GM18951 (cell line): Measurements from ENCODE around the gene LIG1.
A peak's percentile ranks its signal among the peaks of the same experiment; 100 is the strongest.

Experiments
- POLR2A ChIP-seq: IDR thresholded peaks from 4 replicates; pipeline ENCODE4 v1.6.1; 2011; ENCODE audit warnings: mild to moderate bottlenecking; ENCODE audit not compliant: insufficient read length, insufficient read depth; ENCODE audit errors: extremely low read depth
- in situ Hi-C: fragments of 300-500 bp; cut with MboI; formaldehyde crosslinking; loops from one replicate; pipeline ENCODE4 v1.12.0; 2022; ENCODE audit warnings: low sequenced_read_pairs, mixed read lengths, inconsistent platforms; ENCODE audit not compliant: unreplicated experiment

LIG1 gene

DNA sequence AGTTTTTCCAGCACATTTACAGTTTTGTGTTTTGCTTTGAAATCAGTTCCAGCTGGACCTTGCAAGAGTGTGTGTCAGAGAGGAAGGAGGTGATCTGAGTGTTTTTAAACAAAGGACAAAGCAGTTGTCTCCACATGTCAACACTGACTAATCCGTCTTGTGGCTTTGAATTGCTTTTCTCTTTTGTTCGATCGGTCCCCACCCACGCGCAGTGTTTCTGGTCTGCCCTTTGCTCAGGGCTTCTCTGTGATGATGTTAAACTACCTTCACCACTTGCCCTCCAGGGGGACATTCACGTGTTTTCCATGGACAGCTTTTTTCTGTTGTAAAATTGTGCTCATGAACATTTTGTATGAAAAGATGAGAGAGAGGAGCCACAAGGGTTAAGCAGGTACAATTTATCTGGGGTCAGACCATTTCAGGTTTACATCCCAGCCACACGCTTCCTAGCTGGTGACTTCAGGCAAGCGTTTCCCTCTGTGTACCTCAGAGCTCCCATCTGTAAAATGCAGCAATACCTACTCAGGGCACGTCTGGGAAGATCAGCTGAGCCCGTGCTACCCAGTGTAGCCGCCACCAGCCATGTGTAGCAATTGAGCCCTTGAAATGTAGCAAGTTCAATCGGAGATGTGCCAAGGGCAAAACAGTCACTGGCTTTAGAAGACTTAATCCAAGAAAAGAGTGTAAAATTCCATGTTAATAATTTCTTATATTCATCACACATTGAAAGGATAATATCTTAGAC lies 46.1 kb downstream of the LIG1 start:
- no peak for TF ChIP-seq POLR2A

DNA sequence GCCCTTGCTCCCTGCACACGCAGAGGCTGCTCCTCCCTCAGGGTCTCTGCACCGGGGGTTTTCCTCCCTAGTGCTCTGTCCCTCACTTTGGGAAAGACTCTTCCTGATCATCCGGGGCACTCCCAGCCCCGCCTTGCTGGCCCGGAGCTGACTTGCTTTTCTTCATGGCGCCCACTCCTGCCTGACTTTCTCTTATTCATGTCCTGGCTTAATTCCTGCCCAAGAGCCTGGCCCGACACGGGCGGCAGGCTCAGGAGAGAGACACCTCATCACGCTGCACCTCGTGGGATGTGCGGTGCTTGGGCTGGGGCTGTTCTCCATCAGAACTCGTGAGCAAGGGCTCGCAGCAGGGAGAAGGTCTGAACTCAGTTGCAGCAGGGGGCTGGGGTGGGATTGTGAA lies 47.7 kb downstream of the LIG1 start:
- in situ Hi-C loops, result no loop called here
- peak; percentile 6 for TF ChIP-seq POLR2A

More for the DNA sequence above, 46.1 kb downstream of the LIG1 start:
- in situ Hi-C loops, result no loop called here

DNA sequence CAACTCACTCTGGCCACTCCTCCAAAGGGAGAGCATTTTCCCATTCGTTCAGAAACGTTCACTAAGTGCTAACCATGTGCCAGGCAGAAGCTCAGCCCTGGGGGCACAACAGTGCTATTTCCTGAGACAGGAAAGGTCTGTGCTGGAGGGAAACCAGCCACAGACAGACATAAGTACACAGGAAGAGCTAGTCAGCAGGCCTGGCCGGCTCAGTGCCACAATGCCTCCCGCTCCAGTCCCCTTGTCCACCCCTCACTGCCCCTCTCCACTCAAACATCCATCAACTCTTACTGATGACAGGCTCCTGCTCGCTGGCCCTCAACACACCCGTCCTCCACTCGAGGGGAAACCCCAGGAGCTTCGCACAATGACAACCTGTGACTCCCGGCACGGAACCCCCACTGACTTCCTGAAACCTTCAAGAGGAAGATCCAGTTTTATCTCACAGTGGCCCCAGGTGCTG lies 48.2 kb downstream of the LIG1 start:
- TF ChIP-seq POLR2A, result no peak
- in situ Hi-C loops, result no loop called here

DNA sequence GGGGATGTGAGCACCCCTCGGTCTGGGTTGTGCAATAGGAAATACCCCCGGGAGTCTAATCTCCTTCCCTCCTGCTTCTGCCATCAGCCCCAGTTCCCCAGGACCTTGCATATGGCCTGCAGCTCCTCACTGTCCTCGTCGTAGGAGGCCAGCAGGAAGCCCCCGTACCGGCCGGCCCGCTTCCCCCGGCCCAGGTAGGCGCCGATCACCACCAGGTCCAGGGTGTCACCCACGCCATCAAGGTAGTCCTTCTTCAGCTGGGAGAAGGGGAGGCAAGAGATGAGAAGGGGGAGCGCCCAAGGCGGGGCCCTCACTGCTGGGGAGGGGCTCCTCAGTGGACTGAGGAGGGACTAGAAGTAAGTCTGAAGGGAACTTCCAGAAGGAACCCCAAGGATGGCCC lies 49.1 kb downstream of the LIG1 start:
- no peak for TF ChIP-seq POLR2A
- in situ Hi-C loops, result no loop called here

DNA sequence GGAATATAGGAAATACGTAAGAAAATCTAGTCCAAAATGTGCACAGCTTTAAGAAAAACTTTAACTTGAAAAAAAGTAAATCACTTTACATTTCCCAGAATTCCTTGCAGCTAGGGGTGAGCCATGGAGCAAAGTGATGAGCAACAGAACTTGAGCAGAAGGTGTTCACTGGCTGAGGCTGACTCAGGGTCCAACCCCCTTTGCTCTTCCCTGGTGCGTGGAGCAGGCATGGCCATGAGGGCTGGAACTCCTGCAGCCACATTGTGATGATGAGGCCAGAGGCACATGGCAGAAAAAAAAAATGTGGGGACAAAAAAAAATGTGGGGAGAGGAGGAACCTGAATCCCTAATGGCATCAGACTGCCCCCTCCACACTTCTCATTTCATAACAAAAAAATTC lies 49.6 kb downstream of the LIG1 start:
- in situ Hi-C loops, result no loop called here
- TF ChIP-seq POLR2A, result no peak

DNA sequence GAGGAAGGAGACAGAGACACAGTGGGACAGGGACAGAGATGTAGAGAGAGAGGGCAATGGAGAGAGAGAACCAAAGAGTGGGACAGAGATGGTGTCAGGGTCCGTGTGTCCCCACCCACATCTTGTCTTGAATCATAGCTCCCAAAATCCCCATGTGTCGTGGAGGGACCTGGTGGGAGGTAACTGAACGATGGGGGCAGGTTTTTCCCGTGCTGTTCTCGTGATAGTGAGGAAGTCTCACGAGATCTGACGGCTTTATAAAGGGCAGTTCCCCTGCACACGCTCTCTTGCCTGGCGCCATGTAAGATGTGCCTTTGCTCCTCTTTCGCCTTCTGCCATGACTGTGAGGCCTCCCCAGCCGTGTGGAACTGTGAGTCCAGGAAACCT lies 52.0 kb downstream of the LIG1 start:
- TF ChIP-seq POLR2A, result no peak
- in situ Hi-C loops, result no loop called here

DNA sequence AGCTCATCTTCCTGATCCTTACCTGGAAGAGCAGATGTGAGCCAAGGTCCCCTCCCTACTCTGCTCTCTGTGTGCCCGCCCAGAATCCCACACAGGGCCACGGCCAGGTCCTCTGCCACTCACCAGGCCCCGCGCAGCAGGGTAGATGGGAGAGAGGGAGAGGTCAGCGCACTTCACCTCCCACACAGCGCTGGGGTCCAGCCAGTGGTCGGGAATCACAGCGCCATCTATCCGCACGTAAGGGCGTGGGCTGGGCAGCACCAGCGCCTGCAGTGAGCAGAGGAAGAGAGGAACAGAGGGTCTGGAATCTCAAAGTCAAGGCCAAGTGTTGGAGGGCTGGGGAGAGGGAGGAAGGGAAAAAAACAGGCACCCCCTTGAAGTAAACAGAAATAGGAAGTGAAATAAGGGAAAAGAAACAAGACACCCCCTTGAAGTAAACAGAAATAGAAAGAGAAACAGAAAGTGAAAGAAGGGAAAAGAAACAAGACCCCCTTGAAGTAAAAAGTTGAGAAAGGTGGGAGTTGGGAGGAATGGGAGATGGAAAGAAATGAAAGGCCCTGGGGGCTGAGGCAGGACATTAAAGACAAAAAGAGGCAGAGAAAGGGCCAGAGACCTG lies 52.5 kb downstream of the LIG1 start:
- no peak for TF ChIP-seq POLR2A
- in situ Hi-C loops, result no loop called here

DNA sequence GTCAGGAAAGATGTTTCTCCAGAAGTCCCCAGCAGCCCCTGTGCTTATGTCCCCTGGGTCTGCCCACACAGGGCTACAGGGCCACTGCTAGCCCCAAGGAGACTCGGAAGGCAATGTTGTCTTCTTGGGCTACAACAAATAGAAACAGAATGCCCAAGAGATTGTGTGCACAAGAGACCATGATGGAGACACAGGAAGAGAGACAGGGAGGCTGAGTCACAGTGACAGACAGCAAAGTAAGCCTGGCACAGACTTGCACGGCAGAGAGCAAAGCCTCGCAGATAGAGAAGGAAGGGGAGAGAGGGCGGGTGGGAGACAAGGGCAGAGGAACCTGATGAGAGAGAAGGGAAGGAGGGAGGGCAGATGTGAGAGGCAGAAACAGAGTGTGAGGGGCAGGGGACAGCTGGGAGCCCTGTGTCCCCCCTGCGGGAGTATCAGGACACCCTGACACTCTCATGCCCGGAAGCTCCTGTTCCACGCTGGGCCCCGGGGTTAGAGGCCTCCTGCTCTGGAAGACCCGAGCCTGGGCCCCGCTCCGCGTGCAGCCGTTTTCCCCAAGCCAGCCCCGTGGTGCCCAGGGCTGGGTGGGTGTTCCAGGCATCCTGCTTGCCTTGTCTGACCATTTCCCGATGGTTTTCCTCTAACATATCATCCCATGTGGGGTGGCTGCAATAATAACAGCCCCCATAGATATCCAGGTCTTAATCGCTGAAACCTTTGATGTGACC lies 56.8 kb downstream of the LIG1 start:
- no peak for TF ChIP-seq POLR2A
- in situ Hi-C loops, result no loop called here

DNA sequence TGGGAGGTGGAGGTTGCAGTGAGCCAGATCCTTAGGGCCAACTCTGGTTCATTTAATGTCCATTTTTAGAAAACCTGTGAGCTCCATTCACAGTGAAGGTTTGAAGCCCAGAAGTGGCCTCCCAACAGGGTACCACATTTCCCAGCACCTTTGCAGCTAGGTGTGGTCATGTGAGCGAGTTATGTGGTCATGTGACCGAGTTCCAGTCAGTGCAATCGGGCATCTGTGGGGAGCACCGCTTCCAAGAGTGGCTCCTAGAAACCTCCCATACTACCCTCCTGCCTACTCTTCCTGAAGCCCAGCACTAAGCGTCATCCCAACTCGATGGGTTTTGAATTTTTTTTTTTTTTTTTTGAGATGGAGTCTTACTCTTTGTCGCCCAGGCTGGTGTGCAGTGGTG lies 58.9 kb downstream of the LIG1 start:
- TF ChIP-seq POLR2A, result no peak

DNA sequence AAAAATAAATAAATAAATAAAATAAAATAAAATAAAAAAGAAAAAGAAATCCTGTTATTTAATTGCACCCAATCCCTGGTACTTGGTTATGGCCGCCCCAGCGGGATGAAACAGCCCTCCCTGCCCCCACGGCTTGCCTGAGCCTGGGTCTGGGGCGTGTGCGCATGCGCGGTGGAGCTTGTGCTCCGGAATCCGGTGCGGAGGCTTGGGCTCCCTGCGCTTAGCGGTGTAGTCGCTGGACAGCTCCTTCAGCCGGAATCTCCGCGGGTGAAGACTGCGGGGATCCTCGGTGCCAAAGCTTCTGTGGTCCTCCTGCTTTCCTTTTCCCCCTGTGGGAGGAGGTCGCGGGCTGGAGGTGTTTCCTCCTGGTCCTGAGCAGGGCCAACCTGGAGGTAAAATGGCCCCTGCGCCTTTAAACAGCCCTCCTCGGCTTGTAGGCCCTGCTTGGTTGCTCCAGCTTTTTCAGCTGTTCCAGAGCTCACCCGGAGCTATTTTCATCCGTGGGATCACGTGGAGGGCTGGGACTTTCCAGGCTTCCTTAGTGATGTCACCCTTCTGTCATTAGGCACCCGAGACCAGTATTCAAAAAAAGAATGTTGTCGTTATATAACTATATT lies 59.7 kb downstream of the LIG1 start, which contains the start of gene PLA2G4C:
Gene PLA2G4C, minus strand, starts transcription at position 468 of the 617 bp plus-strand sequence. CDS start 4,288 bp downstream, outside the sequence.
- peak; percentile 82 for TF ChIP-seq POLR2A
- in situ Hi-C loops, result no loop called here

More for the DNA sequence above, 58.9 kb downstream of the LIG1 start:
- in situ Hi-C loops, result no loop called here

DNA sequence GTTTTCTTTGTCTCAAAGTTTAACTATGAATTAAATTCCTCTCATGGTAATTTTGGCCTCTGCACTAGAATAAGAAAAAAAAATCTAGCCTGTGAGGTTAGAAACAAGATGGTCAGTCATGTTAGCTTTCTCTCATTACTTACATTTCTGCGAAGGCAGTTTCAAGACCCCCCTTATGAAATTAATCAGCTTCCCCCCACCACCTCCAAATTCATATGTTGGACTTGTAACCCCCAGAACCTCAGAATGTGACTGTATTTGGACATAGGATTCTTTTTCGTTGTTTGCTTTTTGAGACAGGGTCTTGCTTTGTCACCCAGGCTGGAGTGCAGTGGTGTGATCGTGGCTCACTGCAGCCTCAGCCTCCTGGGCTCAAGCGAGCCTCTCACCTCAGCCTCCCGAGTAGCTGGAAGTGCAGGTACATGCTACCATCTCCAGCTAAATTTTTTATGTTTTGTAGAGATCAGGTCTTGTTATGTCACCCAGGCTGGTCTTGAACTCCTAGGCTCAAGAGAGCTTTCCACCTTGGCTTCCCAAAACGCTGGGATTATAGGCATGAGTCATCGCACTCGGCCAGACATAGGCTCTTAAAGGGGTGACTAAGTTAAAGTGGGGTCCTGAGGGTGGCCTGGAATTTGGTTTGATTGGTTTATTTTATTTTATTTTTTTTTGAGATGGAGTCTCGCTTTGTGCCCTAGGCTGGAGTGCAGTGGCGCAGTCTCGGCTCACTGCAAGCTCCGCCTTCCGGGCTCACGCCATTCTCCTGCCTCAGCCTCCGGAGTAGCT lies 61.0 kb downstream of the LIG1 start:
- no peak for TF ChIP-seq POLR2A
- in situ Hi-C loops, result loop anchor here (10.0 kb wide), 1 partner anchor 46 kb away; no protein-coding TSS in a partner anchor

DNA sequence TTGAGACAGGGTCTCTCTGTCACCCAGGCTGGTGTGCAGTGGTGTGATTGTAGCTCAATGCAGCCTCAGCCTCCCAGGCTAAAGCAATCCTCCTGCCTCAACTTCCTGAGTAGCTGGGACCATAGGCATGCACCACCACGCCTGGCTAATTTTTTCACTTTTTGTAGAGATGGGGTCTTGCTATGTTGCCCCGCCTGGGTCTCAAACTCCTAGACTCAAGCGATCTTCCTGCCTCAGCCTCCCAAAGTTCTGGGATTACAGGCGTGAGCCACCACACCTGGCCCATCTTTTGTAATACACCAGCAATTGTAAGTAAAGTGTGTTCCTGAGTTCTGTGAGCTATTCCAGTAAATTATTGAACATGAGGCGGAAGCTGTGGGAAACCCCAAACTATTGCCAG lies 66.2 kb downstream of the LIG1 start:
- no peak for TF ChIP-seq POLR2A
- in situ Hi-C loops, result loop anchor here (10.0 kb wide), 1 partner anchor 51 kb away; no protein-coding TSS in a partner anchor
